Measurements from ENCODE around the gene CEP128.
A peak's percentile ranks its signal among the peaks of the same experiment; 100 is the strongest.

CEP128 gene

DNA sequence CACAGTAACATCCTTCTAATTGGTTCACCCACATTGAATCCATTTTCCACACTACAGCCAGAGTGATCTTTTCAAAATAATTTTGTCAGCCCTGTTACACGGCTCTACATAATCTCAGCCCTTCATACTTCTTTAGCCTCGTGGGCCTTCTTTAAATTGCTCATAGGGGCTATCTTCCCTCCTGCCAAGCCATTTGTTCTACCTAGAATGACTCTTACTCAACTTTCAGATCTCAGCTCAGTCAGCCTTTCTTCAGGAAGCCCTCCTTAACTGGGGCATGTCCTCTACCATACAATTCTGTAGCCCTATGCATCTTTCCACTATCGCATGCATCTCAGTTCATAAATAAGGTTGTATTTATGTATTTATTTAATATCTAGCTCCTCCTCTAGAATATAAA lies 39.7 kb downstream of the CEP128 start:
- Mint-ChIP-seq H3K4me1 (no peaks in the 10 kb centered on the region), H3K4me3 (no peak overlapping the region), H3K36me3 (peaks cover 12 to 21% of the 10 kb centered on the region in 2 donors), H3K9me3 (no peaks in the 10 kb centered on the region), H3K27me3 (no peaks in the 10 kb centered on the region), H3K27ac (no peak overlapping the region)
- DNase-seq (no peak), ATAC-seq (replicated peaks) (no peak)

DNA sequence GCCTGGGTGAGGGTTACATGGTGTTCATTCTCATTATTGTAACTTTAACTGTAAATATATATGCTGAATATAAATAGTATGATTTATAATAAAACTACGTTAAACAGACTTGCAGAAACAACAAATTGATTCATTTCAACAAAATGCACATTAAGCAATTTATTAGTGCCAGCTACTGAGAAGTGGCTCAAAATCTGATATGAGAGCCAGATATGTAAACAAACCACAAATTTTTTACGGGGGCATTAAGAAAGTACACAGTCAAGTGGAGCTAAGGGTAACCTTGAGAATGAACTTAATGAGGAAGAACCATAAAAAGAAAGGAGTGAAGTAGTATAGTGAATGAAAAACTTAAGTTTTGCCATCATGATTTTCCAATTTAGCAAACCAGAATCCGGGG lies 40.3 kb downstream of the CEP128 start:
- H3K9me3 Mint-ChIP-seq: no peaks in the 10 kb centered on the region
- ATAC-seq (replicated peaks) (no peak), DNase-seq (no peak)
- peaks cover 12 to 19% of the 10 kb centered on the region in 2 donors for H3K36me3 Mint-ChIP-seq
- H3K27me3 Mint-ChIP-seq: no peaks in the 10 kb centered on the region
- no peak overlapping the region for H3K27ac Mint-ChIP-seq
- no peaks in the 10 kb centered on the region for H3K4me1 Mint-ChIP-seq
- H3K4me3 Mint-ChIP-seq: no peak overlapping the region

DNA sequence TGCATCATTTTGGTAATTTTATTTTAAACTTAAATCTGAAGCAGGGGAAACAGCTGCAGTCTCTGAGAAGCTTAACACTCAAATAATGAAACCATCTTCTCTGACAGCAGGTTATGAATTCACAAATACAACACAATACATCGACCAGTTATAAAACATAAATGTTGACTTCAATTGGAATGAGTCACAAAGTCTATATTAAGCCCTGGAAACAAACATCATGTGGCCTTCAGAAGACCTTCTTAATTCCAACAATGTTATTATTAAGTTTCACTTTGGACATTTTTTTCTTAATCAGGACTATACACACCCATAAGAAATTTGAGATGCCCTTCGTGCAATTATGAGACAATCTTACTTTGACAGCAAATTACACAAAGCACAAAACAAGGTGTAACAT lies 68.9 kb downstream of the CEP128 start:
- H3K4me1 Mint-ChIP-seq: no peaks in the 10 kb centered on the region
- no peak overlapping the region for H3K27ac Mint-ChIP-seq
- ATAC-seq (replicated peaks) (no peak), DNase-seq (no peak)
- H3K4me3 Mint-ChIP-seq: no peak overlapping the region
- H3K36me3 Mint-ChIP-seq: peaks cover 33 to 46% of the 10 kb centered on the region in 2 donors
- H3K27me3 Mint-ChIP-seq: no peaks in the 10 kb centered on the region
- H3K9me3 Mint-ChIP-seq: peaks cover 17 to 31% of the 10 kb centered on the region in 2 donors

DNA sequence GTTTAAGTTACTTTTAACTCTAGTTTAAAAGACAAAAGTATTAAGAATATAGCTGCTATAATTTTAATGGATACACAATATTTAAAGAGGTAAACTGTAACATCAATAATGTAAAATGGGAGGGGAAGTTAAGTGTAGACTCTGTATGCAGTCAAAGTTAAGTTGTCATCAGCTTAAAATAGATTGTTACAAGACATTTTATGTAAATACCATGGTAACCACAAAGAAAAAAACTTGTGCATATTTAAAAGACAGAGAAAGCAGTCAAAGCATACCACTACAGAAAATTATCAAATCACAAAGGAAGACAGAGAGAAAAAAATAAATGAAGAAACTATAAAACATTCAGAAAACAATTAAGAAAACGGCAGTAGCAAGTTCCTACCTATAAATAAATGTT lies 73.3 kb downstream of the CEP128 start:
- no peaks in the 10 kb centered on the region for H3K4me1 Mint-ChIP-seq
- ATAC-seq (replicated peaks): no peak
- H3K27ac Mint-ChIP-seq: no peak overlapping the region
- no peak overlapping the region for H3K4me3 Mint-ChIP-seq
- no peak for DNase-seq
- H3K36me3 Mint-ChIP-seq: peaks cover 32 to 39% of the 10 kb centered on the region in 2 donors
- peaks cover 18 to 34% of the 10 kb centered on the region in 2 donors for H3K9me3 Mint-ChIP-seq
- H3K27me3 Mint-ChIP-seq: no peaks in the 10 kb centered on the region

DNA sequence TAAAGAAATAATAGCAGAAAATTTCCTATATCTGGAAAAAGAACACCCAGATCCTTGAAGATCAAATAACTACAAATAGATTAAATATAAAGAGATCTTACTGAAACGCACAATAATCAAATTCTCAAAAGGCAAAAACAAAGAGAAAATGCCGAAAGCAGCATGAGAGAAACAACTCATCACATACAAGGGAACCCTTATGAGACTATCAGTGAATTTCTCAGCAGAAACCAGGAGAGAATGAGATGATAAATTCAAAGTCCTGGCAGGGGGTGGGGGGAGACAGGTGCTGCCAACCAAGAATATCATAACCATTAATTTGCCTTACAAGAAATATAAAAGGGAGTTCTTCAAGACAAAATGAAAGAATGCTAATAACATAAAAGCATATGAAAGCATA lies 73.7 kb downstream of the CEP128 start:
- H3K4me3 Mint-ChIP-seq: no peak overlapping the region

DNA sequence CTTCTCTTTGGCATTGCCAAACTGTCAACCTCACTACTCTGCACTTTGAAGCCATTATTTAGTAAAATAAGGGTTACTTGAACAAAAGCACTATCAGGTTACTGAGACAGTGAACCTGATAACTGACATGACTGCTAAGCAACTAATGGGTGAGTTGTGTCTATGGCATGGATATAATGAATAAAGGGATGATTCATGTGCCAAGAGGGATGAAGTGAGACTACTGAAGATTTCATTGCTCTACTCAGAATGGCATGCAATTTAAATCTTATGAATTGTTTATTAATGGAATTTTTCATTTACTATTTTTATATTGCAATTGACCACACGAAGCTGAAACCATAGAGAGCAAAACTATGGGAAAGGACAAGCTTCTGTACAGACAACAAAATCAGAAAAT lies 74.4 kb downstream of the CEP128 start:
- ATAC-seq (replicated peaks) (no peak), DNase-seq (no peak)
- no peak overlapping the region for H3K27ac Mint-ChIP-seq
- no peaks in the 10 kb centered on the region for H3K27me3 Mint-ChIP-seq
- H3K36me3 Mint-ChIP-seq: peaks cover 31 to 36% of the 10 kb centered on the region in 2 donors
- no peak overlapping the region for H3K4me3 Mint-ChIP-seq
- H3K9me3 Mint-ChIP-seq: peaks cover 18 to 34% of the 10 kb centered on the region in 2 donors
- H3K4me1 Mint-ChIP-seq: no peaks in the 10 kb centered on the region

More for the DNA sequence above, 73.7 kb downstream of the CEP128 start:
- peaks cover 32 to 39% of the 10 kb centered on the region in 2 donors for H3K36me3 Mint-ChIP-seq
- H3K4me1 Mint-ChIP-seq: no peaks in the 10 kb centered on the region
- DNase-seq (no peak), ATAC-seq (replicated peaks) (no peak)
- no peak overlapping the region for H3K27ac Mint-ChIP-seq
- peaks cover 18 to 34% of the 10 kb centered on the region in 2 donors for H3K9me3 Mint-ChIP-seq
- no peaks in the 10 kb centered on the region for H3K27me3 Mint-ChIP-seq

DNA sequence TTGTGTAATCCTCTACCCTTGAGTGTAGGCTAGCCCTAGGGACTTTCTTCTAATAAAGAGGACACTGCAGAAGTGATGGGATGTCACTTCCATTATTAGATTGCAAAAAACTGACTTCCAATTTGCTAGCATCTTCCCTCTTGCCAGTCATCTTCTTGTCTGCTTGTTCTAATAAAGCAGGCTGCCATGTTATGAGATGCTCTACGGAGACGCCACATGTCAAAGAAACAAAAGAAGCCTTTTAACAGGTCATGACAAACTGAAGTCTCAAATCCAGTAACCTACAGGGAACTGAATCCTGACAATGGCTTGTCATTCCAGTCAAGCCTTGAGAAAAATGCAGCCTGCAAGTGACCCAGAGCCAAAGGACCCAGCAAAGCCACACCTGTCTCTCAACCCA lies 76.0 kb downstream of the CEP128 start:
- ATAC-seq (replicated peaks) (no peak), DNase-seq (no peak)
- H3K9me3 Mint-ChIP-seq: peaks cover 16 to 32% of the 10 kb centered on the region in 2 donors
- no peak overlapping the region for H3K27ac Mint-ChIP-seq
- no peak overlapping the region for H3K4me3 Mint-ChIP-seq
- H3K27me3 Mint-ChIP-seq: no peaks in the 10 kb centered on the region
- peaks cover 29 to 30% of the 10 kb centered on the region in 2 donors for H3K36me3 Mint-ChIP-seq
- no peaks in the 10 kb centered on the region for H3K4me1 Mint-ChIP-seq

DNA sequence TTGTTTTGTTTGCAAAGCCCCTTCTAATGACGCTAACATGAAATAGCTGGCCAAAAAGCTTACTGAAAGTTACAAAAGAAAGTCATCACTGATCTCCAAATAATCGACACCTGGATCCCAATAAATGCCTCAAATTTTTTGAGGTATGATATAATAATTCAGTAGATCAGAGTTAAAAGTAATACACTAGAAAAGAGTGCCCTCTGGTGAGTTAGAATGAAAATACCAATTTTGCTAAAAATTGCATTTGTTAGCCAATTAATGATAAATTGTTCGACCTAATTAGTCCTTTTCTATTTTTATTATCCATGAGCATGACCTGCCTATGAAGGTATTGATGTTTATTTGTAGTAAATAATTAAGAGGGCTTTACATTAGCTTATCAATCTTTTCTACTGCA lies 78.6 kb downstream of the CEP128 start:
- H3K4me1 Mint-ChIP-seq: no peaks in the 10 kb centered on the region
- ATAC-seq (replicated peaks) (no peak), DNase-seq (no peak)
- no peak overlapping the region for H3K27ac Mint-ChIP-seq
- no peak overlapping the region for H3K4me3 Mint-ChIP-seq
- peaks cover 11 to 13% of the 10 kb centered on the region in 2 donors for H3K36me3 Mint-ChIP-seq
- no peaks in the 10 kb centered on the region for H3K27me3 Mint-ChIP-seq
- H3K9me3 Mint-ChIP-seq: peaks cover 6 to 10% of the 10 kb centered on the region in 2 donors

DNA sequence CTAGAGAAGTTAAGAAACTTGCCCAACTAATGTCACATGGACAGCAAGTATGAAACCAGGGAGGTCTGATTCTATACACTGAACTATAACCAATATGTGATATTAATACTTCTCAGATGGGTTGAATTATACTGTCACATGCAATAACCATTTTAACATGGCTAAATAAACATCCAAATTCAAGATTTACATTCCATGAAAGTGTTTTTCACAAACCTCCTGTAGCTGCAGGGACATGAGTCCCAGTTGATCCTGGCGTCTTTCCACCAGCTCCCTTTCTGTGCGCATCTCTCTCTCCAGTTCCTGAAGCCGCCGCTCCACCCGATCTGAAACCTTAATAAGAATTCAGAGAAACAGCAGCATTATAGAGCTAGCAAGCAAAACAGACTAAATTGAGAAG lies 79.0 kb downstream of the CEP128 start:
- Mint-ChIP-seq H3K4me1 (no peaks in the 10 kb centered on the region), H3K4me3 (no peak overlapping the region), H3K27me3 (no peaks in the 10 kb centered on the region), H3K27ac (no peak overlapping the region), H3K36me3 (peaks cover 7 to 9% of the 10 kb centered on the region in 2 donors), H3K9me3 (peaks cover 3 to 6% of the 10 kb centered on the region in 2 donors)
- no peak for DNase-seq
- no peak for ATAC-seq (replicated peaks)

DNA sequence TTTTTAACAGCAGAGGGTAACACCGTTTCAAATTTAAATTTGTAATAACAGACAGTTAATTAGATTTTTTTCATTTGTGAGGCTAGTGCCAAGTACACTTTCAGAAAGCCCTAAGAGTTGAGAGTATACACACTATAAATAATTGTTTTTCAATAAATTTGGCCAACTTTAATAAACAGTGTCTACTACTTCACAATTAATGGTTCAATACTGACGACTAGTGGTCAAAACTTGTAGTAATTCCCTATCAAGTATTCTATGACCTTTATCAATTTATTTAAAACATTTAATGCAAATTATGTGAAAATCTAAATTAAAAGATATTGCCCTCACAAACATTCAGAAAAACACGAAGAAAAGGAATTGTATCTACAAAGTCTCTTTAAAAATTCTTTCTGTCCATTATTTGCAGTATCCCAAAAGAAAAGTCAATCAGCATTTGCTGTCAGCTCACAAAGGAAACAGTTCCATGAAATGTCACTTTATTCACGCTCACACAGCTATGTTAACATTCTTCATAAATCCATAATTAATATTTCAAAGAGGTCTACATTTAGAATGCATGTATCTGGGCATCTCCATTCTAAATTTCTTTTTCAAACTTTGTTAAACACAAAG lies 91.2 kb downstream of the CEP128 start:
- Mint-ChIP-seq H3K4me3 (no peak overlapping the region), H3K27ac (no peak overlapping the region), H3K36me3 (no peaks in the 10 kb centered on the region), H3K4me1 (no peaks in the 10 kb centered on the region), H3K9me3 (no peaks in the 10 kb centered on the region), H3K27me3 (no peaks in the 10 kb centered on the region)
- DNase-seq (no peak), ATAC-seq (replicated peaks) (peak; percentile 51 to 59)

DNA sequence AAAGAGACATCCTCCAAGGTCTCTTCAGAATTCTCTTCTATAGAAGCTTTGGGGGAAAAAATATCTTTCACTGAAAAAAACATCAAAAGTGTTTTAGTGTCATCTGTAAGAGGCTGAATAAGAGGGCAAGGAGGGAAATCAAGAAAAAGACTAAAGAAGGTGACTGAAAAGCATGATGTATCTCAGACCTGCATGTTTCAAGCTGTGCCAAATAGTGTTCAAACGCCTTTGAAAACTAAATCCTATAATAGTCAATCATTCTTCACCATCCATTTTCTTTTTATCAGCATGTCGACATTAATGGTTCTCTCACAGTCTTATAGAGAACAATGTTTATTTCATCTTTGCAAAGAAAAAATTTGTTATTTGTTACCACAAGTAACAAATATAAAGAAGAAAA lies 94.5 kb downstream of the CEP128 start:
- Mint-ChIP-seq H3K4me3 (no peak overlapping the region), H3K36me3 (no peaks in the 10 kb centered on the region), H3K9me3 (no peaks in the 10 kb centered on the region), H3K4me1 (no peaks in the 10 kb centered on the region), H3K27ac (no peak overlapping the region), H3K27me3 (no peaks in the 10 kb centered on the region)
- DNase-seq (no peak), ATAC-seq (replicated peaks) (no peak)

DNA sequence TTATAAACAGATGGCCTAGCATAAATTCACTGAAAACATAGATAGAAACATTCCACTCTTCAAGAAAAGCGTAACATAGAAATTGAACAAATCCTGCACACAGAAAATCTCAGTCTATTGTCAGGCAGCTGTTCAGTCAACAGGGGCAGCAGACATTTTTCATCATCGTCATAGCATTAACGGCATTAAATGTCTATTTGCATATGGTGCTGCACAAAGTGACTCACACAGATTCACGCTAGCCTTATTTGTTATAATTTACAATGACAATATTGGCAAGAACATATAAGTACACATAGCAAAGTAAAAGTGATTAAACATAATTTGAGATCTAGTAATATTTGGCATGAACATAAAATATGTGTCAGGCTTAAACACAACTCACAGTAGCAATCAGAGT lies 95.7 kb downstream of the CEP128 start:
- Mint-ChIP-seq H3K27me3 (no peaks in the 10 kb centered on the region), H3K27ac (no peak overlapping the region), H3K4me3 (no peak overlapping the region), H3K4me1 (no peaks in the 10 kb centered on the region), H3K9me3 (no peaks in the 10 kb centered on the region), H3K36me3 (no peaks in the 10 kb centered on the region)
- no peak for DNase-seq
- ATAC-seq (replicated peaks): no peak

DNA sequence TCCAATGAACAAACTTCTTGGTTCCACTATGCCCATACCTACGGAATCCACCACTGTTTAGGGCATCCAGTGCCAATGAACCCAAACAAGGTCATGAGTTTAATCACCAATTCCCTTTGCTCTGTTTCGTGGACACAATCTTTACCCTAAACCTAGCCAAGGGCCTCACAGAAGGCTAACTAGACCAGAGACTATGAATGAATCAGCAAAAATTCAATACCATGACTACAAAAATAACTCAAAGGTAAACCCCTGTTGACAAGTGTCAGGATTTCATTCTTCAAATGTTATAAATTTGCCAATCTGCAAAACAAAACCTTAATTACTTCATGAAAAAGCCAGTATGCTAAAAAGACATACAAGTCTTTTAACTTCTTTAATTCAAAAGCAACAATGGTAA lies 96.7 kb downstream of the CEP128 start:
- no peak for DNase-seq
- no peaks in the 10 kb centered on the region for H3K27me3 Mint-ChIP-seq
- H3K9me3 Mint-ChIP-seq: no peaks in the 10 kb centered on the region
- no peak for ATAC-seq (replicated peaks)
- H3K4me3 Mint-ChIP-seq: no peak overlapping the region
- no peaks in the 10 kb centered on the region for H3K4me1 Mint-ChIP-seq
- no peaks in the 10 kb centered on the region for H3K36me3 Mint-ChIP-seq
- H3K27ac Mint-ChIP-seq: no peak overlapping the region

DNA sequence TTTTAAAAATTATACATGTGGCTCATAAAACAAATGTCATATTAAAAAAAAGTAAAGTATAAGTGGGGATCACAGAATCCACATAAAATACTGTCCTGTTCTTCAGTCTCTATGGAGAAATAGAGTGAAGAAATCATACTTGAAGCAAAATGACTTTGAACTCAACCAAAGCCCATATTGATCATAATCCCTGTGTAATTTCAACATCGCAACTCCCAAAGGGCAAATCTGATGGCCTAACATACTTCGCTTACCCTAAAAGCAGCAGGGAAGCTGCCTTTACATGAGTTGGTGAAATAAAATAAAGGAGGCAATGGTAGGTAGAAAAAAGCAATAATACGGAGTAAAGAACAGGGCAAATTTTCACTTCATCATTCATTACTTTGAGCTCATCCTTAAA lies 101.8 kb downstream of the CEP128 start:
- no peaks in the 10 kb centered on the region for H3K4me1 Mint-ChIP-seq
- H3K27ac Mint-ChIP-seq: no peak overlapping the region
- peaks cover 0 to 6% of the 10 kb centered on the region in 2 donors for H3K36me3 Mint-ChIP-seq
- no peaks in the 10 kb centered on the region for H3K27me3 Mint-ChIP-seq
- DNase-seq (no peak), ATAC-seq (replicated peaks) (no peak)
- H3K9me3 Mint-ChIP-seq: no peaks in the 10 kb centered on the region
- H3K4me3 Mint-ChIP-seq: no peak overlapping the region

DNA sequence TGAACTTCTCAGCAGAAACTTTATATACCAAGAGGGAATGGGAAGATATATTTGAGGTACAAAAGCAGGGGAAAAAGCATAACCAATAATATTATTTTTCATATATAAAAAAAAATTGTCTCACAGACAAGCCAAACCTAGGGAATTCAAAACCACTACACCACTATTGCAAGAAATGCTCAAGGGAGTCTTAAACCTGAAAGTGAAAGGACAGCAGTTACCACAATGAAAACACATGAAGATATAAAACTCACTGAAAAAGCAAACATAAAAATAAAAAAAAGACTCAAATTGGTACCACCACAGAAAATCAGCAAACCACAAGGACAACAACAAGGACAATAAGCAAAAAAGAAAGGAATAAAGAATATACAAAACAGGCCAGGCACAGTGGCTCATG lies 131.9 kb downstream of the CEP128 start:
- Mint-ChIP-seq H3K36me3 (peaks cover 16 to 25% of the 10 kb centered on the region in 2 donors), H3K4me1 (no peaks in the 10 kb centered on the region), H3K9me3 (peaks cover 18 to 24% of the 10 kb centered on the region in 2 donors), H3K4me3 (no peak overlapping the region), H3K27me3 (no peaks in the 10 kb centered on the region), H3K27ac (no peak overlapping the region)
- ATAC-seq (replicated peaks): no peak
- no peak for DNase-seq

DNA sequence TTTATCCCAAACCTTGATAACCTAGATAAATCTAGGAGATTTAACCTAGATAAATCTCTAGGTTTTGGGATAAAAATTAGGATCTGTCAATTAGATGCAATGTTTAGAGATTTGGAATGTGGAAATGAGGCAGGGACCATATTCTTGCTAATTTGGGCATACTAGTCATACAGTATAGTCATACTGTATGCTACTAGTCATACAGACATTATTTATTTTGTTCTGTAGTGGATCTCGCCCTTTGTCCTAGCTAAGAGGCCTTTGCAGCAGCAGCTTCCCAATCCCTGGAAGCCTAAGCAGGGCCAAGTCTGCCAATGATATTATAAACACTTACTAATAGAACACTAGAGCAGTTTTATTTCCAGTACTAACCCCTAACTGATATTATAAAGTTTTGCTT lies 136.4 kb downstream of the CEP128 start:
- no peaks in the 10 kb centered on the region for H3K27me3 Mint-ChIP-seq
- no peak overlapping the region for H3K27ac Mint-ChIP-seq
- peaks cover 21 to 26% of the 10 kb centered on the region in 2 donors for H3K36me3 Mint-ChIP-seq
- no peaks in the 10 kb centered on the region for H3K4me1 Mint-ChIP-seq
- H3K9me3 Mint-ChIP-seq: peaks cover 19 to 23% of the 10 kb centered on the region in 2 donors
- ATAC-seq (replicated peaks) (no peak), DNase-seq (no peak)
- H3K4me3 Mint-ChIP-seq: no peak overlapping the region
